HG02884 (cell line): ENCODE measurements around the gene ADAT3.

Experiments
- ATAC-seq: cut with Tn5 transposase; IDR thresholded peaks from one replicate; pipeline ENCODE4 v1.9.1; 2021; ENCODE audit warnings: mild to moderate bottlenecking, moderate library complexity; ENCODE audit not compliant: unreplicated experiment

Gene ADAT3

DNA sequence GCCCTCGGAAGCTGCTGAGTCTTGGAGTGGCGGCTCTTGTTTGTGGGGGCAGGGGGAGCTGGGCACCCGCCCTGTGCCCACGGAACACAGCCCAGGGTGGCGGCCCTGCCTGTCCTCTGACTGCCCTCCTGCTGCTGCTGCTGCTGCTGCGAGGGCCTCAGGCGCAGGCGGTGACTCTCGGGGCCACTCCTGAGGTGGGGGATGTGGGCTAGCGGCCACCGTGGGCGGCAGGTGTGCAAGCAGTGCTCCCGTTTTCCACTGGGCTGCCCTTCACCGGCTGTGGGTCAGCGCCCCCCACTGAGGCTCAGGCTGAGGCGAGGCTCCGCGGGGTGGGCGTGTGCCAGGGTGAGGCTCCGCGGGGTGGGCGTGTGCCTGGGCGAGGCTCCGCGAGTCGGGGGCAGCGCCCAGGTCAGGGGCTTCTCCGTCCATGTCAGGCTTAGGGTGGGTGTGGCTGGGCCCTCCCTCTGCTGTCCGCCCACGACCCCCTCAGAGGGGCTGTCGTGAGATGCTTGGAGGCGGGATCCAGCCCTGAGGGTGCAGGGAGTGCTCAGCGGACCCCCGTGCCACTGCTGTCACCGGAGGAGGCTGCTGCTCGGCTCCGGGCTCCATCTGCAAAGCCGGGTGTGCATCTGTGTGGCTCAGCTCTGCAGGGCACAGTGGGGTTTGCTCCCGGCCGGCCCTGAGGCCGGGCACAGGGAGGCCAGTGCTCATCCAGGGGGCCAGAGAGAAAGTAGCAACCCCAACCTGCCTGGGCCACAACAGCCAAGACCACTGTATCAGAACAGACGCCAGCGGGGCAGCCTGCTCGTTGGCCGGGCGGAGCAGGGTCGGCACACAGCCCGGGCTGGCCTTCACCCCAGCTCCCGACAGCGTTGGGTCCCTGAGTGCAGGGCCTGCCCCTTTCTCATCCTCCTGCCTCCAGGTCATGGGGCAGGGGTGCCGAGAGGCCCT is 50.2 kb downstream of the ADAT3 start:
- ATAC-seq = no peak

DNA sequence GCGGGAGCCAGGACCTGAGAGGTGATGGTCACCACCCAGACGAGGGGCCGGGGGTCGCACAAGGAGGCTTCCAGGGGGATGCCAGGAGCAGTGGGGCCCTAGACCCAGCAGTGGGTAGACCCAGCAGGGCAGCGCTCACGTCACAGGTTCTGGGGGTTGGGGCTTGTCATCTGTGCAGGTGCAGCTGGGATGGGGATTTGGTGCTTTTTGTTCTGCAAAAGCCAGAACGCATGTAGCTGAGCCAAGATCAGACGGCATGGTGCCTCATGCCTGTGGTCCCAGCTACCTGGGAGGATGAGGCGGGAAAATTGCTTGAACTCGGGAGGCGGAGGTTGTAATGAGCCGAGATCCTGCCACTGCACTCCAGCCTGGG is 50.9 kb downstream of the ADAT3 start:
- no peak for ATAC-seq

DNA sequence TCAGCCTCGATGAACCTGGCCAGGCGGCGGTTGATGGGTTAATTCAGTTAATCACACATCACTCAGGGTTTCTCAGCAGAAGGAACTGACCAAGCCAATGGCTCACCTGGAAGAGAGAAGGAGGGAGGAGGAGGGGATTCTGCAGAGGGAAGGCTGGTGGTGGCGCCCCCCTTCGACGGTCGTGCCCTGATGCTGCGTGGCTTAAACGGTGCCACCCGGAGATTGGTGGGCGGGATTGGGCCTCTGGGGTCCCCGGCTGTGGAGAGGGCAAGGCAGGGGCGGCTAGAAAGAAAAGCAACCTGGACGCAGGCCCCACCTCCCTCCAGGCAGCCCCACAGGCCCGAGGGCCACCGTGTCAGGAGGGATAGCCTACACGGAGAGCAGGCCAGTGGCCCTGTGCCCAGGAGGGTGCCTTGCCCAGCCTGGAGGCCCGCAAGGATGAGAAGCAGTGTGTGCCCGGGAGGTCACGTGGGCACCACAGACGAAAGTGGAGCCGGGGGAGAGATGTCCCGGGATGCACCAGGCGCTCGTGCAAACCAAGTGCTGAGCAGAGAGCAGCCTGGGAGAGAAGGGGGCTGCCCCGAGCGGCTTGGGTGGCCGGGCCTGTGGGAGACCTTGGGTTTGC is 51.8 kb downstream of the ADAT3 start:
- ATAC-seq = no peak

DNA sequence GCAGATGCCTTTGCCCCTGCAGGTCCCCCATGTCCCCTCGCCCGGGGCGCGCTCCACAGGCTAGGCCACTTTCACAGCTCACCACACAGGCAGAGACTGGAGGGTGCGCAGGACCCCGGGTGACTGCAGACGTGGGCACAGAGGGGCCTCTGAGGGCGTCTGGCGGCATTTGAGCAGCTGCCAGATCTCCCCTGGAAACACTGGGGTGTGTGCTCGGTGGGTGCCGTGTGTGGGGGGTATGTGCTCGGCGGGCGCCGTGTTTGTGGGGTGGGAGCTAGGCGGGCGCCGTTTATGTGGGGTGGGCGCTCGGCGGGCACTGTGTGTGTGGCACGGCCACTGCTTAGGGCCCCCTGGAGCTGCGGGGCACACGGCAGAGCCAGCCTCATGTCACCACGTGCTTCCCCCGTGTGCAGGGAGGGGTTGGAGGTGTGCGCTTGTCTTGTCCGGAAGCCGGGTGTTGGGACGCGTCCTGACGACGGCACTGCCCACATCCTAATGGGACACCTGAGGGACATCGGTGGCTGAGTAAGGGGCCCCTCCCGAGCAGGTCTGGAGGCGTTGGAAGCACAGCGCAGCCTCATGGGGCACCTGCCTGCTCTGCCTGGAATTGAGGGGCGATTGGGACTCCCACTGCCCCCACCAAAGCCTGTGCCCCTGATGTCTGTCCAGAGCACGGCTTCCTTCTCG is 52.5 kb downstream of the ADAT3 start:
- ATAC-seq = no peak

DNA sequence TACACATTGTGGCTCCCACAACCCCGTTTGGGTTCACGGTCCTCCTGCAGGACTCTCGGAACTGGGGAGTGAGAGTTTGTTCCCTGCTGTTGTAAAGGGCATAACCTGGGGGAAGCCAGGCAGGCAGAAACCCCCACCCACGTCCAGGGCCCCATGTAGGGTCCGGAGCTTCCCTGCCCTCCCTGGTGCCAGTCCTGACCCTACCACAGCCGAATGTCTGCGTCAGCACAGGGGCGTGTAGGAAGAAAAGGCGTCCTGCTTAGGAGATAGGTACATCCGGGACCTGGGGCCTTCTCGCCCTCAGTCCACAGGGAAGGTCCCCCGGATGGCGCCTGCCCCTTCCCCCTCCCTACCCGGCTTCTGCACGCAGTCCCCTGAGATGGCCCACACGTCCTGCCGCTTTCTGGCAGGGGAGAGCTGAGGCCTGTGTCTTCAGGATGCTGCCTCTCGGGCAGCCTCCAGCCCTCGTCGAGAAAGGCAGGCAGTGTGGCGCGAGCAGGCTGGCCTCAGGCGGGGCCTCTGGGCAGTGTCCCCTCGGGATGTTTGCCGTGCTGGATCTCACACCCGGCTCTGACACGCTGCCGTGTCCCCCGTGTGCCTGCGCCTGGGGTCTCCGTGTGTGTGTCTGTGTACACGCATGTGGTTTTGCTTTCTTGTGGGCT is 54.9 kb downstream of the ADAT3 start:
- ATAC-seq = no peak

DNA sequence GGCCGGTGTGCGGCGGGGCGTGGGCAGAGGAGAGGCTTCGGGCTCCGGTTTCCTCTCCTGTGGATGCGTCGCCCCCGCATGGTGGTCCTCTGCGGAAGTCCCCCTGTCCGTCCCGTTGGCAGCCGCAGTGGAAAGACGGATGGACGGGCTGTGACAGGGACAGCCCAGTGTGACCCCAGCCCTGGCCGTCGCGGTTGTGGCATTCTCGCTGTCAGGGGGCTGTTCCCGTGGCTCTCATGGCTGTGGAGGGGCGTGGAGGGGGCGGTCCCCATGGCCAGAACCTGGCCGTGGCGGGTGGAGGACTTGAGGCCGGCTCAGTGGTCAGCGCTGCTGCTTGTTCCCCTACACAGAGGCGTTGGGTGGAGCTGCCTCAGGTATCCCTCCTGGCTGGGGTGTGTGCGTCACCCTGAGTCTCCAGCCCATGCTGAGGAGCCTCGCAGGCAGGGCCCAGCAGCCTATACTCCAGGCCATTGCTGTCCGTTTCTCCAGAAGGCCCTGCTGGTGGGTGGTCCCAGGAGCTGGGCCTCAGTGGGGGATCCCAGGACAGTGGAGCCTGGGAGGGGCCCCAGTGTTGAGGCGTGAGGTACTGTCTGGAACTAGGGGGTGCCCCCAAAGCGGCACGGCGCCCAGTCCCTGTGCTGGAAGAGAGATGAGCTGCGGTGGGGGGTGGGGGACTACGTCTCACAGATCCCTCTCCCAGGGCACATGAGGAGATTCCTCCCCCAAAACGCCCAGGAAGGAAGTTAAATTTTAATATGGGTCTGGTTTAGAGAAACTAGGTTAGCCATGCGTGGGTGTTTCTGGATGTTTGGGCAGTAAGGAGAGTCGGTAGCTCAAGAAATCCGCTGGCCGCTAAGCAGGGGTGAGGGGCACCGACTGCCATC is 56.0 kb downstream of the ADAT3 start:
- ATAC-seq = no peak

DNA sequence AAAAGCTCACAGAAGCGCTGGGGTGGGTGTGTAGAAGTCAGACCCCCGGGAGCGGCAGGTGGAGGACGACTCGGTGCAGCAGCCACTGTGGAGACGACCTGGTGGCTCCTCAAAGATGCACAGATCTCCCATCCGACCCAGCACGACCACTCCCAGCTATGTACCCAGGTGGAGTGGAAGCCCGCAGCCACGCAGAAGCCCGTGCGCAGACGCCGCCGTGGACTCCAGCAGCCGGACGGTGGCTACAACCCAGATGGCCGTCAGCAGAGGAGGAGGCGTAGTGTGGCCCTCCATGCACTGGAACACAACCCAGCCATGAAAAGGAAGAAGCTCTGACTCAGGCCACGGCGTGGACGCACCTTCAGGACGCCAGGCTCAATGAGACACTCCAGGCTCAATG is 57.5 kb downstream of the ADAT3 start:
- ATAC-seq = no peak
